ENCODE measurements around the gene PAX6.

The PAX6 gene

GRCh38 chr11:31808721-31809540, 2.2 kb downstream of the PAX6 start:
- DNase-seq (ENCODE audit: low read depth, low spot score): no peak

GRCh38 chr11:31807799-31808667, 3.1 kb downstream of the PAX6 start:
- DNase-seq (ENCODE audit: low read depth, low spot score): no peak

GRCh38 chr11:31806928-31807798, 4.0 kb downstream of the PAX6 start:
- no peak for DNase-seq (ENCODE audit: low read depth, low spot score)

DNA sequence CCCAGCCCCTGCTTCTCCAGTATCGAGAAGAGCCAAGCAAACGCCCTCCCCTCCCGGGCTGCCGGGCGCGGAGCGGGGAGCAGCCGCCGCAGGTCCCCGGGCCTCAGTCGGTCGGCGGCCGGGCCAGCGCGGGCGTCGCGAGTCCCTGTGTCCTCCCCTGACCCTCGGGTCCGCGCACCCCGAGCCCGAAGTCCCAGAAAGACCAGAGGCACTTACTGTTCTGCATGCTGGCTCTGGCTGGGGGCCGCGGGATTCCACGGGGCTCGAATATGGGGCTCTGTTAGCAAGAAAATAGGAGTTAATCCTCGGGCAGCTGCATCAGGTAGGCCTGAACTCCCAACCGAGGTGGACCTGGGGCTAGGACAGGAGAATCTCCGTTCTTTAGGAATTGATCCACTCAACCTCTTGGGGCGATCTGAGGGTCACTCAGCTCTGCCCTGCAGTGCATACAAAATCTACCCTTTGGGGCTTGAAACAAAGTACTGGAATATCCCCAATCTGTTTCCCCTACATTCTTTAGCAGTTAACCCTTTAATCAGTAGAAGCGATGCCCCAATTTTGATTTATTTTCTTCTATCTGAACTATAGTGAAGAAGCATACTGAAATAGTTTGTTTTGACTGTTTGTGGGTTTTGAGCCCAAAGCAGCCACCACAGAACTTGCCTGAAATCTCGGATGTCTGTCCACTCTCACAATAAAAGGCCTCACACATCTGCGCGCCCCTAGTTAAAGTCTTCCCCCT, 4.8 kb downstream of the PAX6 start:
- DNase-seq (ENCODE audit: low read depth, low spot score): no peak

DNA sequence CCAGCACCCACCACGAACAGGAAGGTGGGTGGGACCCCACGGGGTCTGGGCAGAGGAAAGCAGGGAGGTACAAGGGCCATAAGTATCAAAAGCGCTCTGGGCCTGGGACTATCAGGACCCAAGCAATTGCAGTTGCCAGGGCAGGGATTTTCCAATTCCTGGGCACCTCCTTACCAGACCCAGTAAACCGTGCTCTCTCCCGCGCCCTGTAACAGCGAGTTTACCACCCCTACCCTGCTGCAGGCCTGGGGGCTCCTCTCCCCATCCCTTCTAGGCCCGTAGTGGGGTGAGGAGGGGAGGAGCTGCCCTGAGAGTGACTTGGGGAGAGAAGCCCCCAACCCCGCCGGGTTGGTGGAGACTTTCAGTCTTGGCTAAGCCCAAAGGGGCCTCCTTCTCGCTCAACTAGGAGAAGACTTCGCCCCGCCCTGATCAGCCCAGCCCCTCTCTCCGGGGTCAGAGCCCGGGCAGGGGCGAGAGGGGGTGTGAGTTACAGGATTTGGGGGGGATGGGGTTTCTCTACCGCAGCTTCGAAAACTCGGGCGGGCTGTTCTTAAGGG, 5.4 kb downstream of the PAX6 start:
- DNase-seq (ENCODE audit: low read depth, low spot score): no peak

- DNase-seq (ENCODE audit: low read depth, low spot score): no peak
Measured at GRCh38 chr11:31805037-31805628, 6.0 kb downstream of the PAX6 start.

GRCh38 chr11:31804312-31805036, 6.6 kb downstream of the PAX6 start:
- no peak for DNase-seq (ENCODE audit: low read depth, low spot score)

- no peak for DNase-seq (ENCODE audit: low read depth, low spot score)
Measured at GRCh38 chr11:31803813-31804311, 7.3 kb downstream of the PAX6 start.

- DNase-seq (ENCODE audit: low read depth, low spot score): no peak
Measured at GRCh38 chr11:31802990-31803812, 7.9 kb downstream of the PAX6 start.

DNA sequence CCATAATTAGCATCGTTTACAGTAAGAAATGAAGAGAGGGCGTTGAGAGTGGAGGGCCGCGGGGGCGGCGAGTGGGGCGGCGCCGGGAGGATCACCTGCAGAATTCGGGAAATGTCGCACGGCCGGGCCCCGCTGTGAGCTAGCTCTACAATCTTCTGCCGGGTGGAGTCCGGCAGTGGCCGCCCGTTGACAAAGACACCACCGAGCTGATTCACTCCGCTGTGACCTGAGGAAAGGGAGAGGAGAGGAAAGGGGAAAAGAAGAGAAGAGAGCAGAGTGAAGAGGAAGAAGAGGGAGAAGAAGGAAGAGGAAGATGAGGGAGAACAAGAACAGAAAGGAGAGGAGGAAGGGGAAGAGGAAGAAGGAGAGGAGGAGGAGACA, 8.5 kb downstream of the PAX6 start:
- DNase-seq (ENCODE audit: low read depth, low spot score): no peak

GRCh38 chr11:31802000-31802551, 9.0 kb downstream of the PAX6 start:
- no peak for DNase-seq (ENCODE audit: low read depth, low spot score)

GRCh38 chr11:31801298-31801702, 9.8 kb downstream of the PAX6 start:
- DNase-seq (ENCODE audit: low read depth, low spot score): no peak

DNA sequence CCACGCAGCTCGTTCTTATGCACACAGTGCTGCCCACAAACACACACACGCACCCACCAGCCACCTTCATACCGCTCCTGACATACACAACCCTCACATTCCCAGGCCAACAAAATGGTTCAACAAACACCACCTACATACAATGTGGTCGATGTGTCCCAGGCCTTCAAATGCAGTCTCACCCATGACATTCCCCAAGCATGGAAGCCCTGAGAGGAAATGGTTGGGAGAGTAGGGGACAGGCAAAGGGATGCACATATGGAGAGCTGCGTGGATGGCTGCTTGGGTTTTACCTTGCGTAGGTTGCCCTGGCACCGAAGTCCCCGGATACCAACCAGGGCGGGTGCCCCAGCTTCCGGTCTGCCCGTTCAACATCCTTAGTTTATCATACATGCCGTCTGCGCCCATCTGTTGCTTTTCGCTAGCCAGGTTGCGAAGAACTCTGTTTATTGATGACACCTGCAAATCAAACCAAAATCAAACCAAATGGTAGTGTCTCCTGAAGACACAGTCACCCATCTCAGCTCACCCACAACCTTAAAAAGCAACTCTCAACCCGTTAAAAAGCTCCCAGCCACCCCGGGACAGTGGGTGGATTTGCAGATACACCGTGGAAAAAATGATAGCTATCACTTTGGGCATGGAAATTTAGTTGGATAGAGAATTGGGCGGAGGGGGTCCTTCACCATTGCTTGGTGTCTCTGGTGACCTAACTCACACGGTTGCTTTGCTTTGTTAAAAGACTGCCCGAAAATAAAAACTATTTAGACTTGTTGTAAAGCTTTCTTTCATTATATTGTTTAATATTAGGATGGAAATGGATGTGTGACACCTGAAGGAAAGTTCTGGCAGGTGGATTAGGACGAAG, 10.5 kb downstream of the PAX6 start:
- DNase-seq (ENCODE audit: low read depth, low spot score): no peak

GRCh38 chr11:31799435-31800397, 11.4 kb downstream of the PAX6 start:
- DNase-seq (ENCODE audit: low read depth, low spot score): no peak

- DNase-seq (ENCODE audit: low read depth, low spot score): no peak
Measured at GRCh38 chr11:31798554-31799434, 12.3 kb downstream of the PAX6 start.

All from brain pericyte (primary cell).